GM19023 (cell line): ENCODE measurements around the gene TCERG1L.

Experiments
- ATAC-seq: cut with Tn5 transposase; IDR thresholded peaks from one replicate; pipeline ENCODE4 v1.9.1; 2021; ENCODE audit warnings: mild to moderate bottlenecking, moderate library complexity; ENCODE audit not compliant: unreplicated experiment

TCERG1L gene

GRCh38 chr10:131074682-131075081, 236.8 kb downstream of the TCERG1L start:
- ATAC-seq, result no peak

GRCh38 chr10:131073469-131074035, 238.0 kb downstream of the TCERG1L start:
- no peak for ATAC-seq

- no peak for ATAC-seq
These were observed 238.7 kb downstream of the TCERG1L start for GRCh38 chr10:131072651-131073468.

- ATAC-seq, result no peak
These were observed 239.8 kb downstream of the TCERG1L start for GRCh38 chr10:131071721-131072120.

- ATAC-seq, result no peak
These were observed 240.7 kb downstream of the TCERG1L start for GRCh38 chr10:131070856-131071255.

GRCh38 chr10:131068760-131069159, 242.8 kb downstream of the TCERG1L start:
- no peak for ATAC-seq

GRCh38 chr10:131068311-131068710, 243.2 kb downstream of the TCERG1L start:
- ATAC-seq, result no peak

- ATAC-seq, result no peak
These were observed 243.8 kb downstream of the TCERG1L start for GRCh38 chr10:131067690-131068089.

- no peak for ATAC-seq
These were observed 245.7 kb downstream of the TCERG1L start for GRCh38 chr10:131065673-131066305.

- ATAC-seq, result no peak
These were observed 248.2 kb downstream of the TCERG1L start for GRCh38 chr10:131063311-131063710.

- no peak for ATAC-seq
These were observed 248.8 kb downstream of the TCERG1L start for GRCh38 chr10:131062621-131063260.

GRCh38 chr10:131061216-131061615, 250.3 kb downstream of the TCERG1L start:
- no peak for ATAC-seq

- ATAC-seq, result no peak
These were observed 251.6 kb downstream of the TCERG1L start for GRCh38 chr10:131059881-131060280.

- ATAC-seq, result no peak
These were observed 252.7 kb downstream of the TCERG1L start for GRCh38 chr10:131058799-131059198.

- ATAC-seq, result no peak
These were observed 254.7 kb downstream of the TCERG1L start for GRCh38 chr10:131056781-131057180.

- ATAC-seq, result no peak
These were observed 255.4 kb downstream of the TCERG1L start for GRCh38 chr10:131056091-131056579.

GRCh38 chr10:131055437-131055836, 256.1 kb downstream of the TCERG1L start:
- ATAC-seq, result no peak

- no peak for ATAC-seq
These were observed 258.3 kb downstream of the TCERG1L start for GRCh38 chr10:131053192-131053591.

- ATAC-seq, result no peak
These were observed 261.3 kb downstream of the TCERG1L start for GRCh38 chr10:131050162-131050766.

- ATAC-seq, result no peak
These were observed 262.5 kb downstream of the TCERG1L start for GRCh38 chr10:131049016-131049415.

GRCh38 chr10:131048606-131049005, 262.9 kb downstream of the TCERG1L start:
- ATAC-seq, result no peak
